Mucosa of descending colon (tissue), 3 donors: ENCODE results near the gene PPP1R18. TPM values are rescaled to one million over a fixed set of nuclear protein-coding genes. Genes with fewer than 3 reads are reported as not detected.
"Not testable (repeated sequence)": the region's sequence is repeated elsewhere in the genome, so short reads cannot be mapped to it uniquely, and the experiment has no call there.

Experiments used
- ATAC-seq: fragments of 200-7000 bp; cut with Tn5 transposase; one replicate; pipeline ENCODE4 v1.9.1; 2020; ENCODE audit warnings: mild to moderate bottlenecking, moderate library complexity
- DNase-seq, 3 donors: peaks; one replicate each; pipeline ENCODE4 v3.0.0-alpha.2; 2020
- H3K36me3 ChIP-seq: fragments of 200-600 bp; one replicate; pipeline ENCODE4 v1.8.0; 2021; ENCODE audit warnings: low read depth, mild to moderate bottlenecking
- H3K4me1 ChIP-seq: fragments of 200-600 bp; one replicate; pipeline ENCODE4 v1.8.0; 2021; ENCODE audit warnings: low read depth, mild to moderate bottlenecking
- H3K4me3 ChIP-seq: fragments of 200-600 bp; one replicate; pipeline ENCODE4 v1.8.0; 2021; ENCODE audit warnings: mild to moderate bottlenecking
- H3K9me3 ChIP-seq: fragments of 200-600 bp; one replicate; pipeline ENCODE4 v1.8.0; 2021; ENCODE audit warnings: mild to moderate bottlenecking
- intact Hi-C, 2 donors: fragments of 100-400 bp; cut with DNase I in 1 of 2; cut with micrococcal nuclease in 1 of 2; formaldehyde crosslinking; loops; one replicate each; pipeline versions ENCODE4 v1.11.0 to v1.11.1; 2022; cut with DNase I, micrococcal nuclease
- total RNA-seq, 3 donors: library from RNA; stranded (reverse); fragmentation: NEBNext Ultra II Directional in 2 of 3; extraction: Animal tissue kit (Norgen Biotek cat#: 25700) in 2 of 3; gene quantifications; one replicate each; pipeline versions ENCODE4 v1.2.1 to v1.2.4, GENCODE V29; 2021 to 2023
- TF ChIP-seq, protein P1 (sequence below): fragments of 200-600 bp; IDR thresholded peaks from one replicate; pipeline ENCODE4 v1.8.0; 2022; ENCODE audit warnings: antibody characterized with exemption, mild to moderate bottlenecking
- donor health status: DM: no; HTN: no; CAD: no; lungs with moderate emphysema.
- donor health status: DM: no; HTN: no; CAD: no.
- donor health status: DM: no; HTN: yes; CAD: no.

Gene PPP1R18
- total RNA-seq, 3 donors from 2014 or later = 8.6 to 55.1 (median 22.1) TPM

DNA sequence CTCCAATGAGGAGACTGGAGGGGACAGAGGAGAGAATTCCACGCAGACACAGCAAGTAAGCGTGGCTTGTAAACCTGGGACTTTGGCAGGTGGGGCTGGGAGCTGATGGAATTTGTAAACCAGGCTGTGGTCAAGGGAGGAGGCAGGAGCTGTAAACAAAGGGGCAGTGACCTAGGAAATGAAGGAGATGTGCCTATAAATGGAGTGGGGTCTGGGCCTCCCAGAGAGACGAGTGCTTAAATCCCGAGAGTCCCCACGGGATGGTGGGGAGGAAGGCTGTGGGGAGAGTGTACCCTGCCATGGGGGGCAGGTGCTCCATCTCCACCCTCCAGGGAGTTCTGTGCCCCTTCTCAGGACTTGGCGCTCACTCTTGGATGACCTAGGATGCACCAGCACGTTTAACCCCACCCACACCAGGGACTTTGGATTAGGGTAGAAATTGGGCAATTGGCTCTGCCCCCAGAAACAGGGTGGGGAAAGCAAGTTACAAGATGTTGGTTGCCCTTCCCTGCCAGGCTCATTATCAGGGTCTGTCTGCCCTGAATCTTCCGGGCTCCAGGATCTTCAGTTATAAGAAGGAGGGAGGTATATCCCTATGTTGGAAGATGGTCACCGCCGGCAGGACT lies 9.7 kb downstream of the PPP1R18 start:
- no peak overlapping the region for H3K4me3 ChIP-seq
- TF ChIP-seq, protein P1, sequence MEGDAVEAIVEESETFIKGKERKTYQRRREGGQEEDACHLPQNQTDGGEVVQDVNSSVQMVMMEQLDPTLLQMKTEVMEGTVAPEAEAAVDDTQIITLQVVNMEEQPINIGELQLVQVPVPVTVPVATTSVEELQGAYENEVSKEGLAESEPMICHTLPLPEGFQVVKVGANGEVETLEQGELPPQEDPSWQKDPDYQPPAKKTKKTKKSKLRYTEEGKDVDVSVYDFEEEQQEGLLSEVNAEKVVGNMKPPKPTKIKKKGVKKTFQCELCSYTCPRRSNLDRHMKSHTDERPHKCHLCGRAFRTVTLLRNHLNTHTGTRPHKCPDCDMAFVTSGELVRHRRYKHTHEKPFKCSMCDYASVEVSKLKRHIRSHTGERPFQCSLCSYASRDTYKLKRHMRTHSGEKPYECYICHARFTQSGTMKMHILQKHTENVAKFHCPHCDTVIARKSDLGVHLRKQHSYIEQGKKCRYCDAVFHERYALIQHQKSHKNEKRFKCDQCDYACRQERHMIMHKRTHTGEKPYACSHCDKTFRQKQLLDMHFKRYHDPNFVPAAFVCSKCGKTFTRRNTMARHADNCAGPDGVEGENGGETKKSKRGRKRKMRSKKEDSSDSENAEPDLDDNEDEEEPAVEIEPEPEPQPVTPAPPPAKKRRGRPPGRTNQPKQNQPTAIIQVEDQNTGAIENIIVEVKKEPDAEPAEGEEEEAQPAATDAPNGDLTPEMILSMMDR = no peak
- DNase-seq (peak in 1 of 3 donors; percentile 27), ATAC-seq (no peak)
- H3K9me3 ChIP-seq = no peaks in the 10 kb centered on the region
- intact Hi-C loops = no loop called here
- peaks cover 16% of the 10 kb centered on the region for H3K4me1 ChIP-seq
- H3K36me3 ChIP-seq = no peaks in the 10 kb centered on the region

DNA sequence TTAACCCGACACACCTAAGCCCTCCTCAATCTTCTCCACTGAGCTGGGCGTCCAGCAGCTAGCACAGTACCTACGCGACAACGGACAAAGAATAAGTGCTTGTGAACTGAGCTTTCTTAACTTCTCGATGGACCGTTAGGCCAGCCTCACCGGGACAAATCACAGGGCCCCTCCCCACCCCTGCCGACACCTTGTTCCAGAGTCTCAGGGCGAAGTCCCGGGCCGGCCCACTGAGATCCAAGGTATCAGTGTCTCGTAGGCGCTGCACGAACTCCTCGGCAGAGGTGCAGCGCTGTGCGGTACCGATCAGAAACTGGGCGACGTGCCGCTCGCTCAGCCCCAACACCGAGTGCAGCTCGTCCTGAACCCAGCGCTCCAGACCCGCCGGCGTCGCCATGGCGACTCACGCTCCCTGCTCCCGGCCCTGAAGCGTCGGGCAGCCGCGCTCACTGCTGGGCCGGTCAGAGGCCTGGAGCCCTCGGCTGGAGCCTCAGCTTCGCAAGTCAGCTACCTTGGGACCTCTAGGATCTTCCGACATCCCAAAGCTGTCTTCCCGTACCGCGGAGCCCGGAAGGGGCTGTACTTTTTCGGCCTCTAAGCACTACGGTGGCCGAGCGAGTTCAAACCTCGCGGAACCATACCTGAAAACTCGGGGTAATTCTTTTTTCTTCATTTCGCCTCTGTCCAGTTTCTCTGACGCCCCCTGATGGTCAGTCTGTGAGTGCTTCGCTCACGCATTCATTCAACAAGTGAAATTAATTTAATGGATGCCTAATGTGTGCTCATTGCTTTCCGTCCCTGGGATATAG lies 13.8 kb downstream of the PPP1R18 start, which contains the start of gene DHX16:
TSS of gene DHX16 (minus strand) at position 562 of the 809 bp plus-strand sequence. CDS start at position 397, 165 bp downstream.
- peaks cover 5% of the 10 kb centered on the region for H3K36me3 ChIP-seq
- TF ChIP-seq, protein P1 = peak; percentile 86
- H3K4me3 ChIP-seq = peak within 1 kb of the TSS; percentile 96
- H3K9me3 ChIP-seq = no peaks in the 10 kb centered on the region
- H3K4me1 ChIP-seq = peaks cover 9% of the 10 kb centered on the region
- peak; percentile 97 for ATAC-seq
- intact Hi-C loops = no loop called here
- peak; percentile 93 to 99 (median 95) for DNase-seq

DNA sequence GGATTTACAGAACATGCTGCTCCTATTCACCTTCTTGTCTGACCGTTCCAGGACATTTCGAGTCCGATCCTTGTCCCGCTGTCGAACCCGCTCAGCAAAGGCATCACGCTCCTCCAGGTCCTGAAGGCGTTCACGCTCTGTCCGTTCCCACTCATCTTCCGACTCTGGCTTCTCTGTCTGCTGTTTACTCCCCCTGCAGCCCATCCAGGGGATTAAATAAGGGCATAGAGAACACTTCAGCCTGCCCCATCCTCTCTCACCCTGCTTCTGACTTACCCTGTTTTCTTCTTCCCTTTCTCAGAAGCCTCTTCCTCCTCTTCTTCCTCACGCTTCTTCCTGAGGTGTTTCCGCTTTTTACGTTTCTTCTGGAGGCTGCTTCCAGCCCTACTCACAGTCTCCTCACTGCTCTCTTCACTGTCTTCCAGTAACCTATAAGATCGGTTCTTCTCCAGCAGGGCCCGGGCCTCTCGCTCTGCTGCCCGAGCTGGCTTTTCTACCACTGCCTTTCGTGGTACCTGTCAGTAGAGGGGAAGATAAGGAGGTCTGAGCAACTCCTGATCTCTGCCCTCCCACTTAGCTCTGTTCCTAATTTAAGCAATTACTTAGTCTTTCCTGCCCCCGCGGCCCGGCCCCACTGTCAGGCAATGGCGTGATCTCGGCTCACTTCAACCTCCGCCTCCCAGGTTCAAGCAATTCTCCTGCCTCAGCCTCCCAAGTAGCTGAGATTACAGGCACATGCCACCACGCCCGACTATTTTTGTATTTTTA lies 15.5 kb downstream of the PPP1R18 start:
- intact Hi-C loops = no loop called here
- Histone ChIP-seq H3K4me3 (no peak overlapping the region), H3K4me1 (peaks cover 9% of the 10 kb centered on the region), H3K36me3 (peaks cover 5% of the 10 kb centered on the region), H3K9me3 (no peaks in the 10 kb centered on the region)
- ATAC-seq = no peak
- TF ChIP-seq, protein P1 = no peak
- no peak for DNase-seq

DNA sequence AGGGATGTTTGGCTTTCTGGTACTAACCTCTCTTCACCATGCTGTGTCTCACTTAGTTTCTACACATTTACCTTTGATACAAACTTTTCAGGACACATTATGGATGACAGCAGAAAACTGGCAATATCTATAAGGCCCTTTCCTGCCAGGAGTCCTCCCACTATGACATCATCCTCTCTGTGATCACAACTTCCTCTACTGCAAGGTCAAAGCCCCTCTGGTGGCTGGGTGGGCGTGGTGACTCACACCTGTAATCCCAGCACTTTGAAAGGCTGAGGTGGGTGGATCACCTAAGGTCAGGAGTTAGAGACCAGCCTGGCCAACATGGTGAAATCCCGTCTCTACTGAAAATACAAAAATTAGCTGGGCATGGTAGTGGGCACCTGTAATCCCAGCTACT lies 20.1 kb downstream of the PPP1R18 start:
- ATAC-seq, intact Hi-C loops, DNase-seq, H3K4me3 ChIP-seq, H3K9me3 ChIP-seq, H3K4me1 ChIP-seq: not testable (repeated sequence)
- H3K36me3 ChIP-seq = peaks cover 21% of the 10 kb centered on the region

DNA sequence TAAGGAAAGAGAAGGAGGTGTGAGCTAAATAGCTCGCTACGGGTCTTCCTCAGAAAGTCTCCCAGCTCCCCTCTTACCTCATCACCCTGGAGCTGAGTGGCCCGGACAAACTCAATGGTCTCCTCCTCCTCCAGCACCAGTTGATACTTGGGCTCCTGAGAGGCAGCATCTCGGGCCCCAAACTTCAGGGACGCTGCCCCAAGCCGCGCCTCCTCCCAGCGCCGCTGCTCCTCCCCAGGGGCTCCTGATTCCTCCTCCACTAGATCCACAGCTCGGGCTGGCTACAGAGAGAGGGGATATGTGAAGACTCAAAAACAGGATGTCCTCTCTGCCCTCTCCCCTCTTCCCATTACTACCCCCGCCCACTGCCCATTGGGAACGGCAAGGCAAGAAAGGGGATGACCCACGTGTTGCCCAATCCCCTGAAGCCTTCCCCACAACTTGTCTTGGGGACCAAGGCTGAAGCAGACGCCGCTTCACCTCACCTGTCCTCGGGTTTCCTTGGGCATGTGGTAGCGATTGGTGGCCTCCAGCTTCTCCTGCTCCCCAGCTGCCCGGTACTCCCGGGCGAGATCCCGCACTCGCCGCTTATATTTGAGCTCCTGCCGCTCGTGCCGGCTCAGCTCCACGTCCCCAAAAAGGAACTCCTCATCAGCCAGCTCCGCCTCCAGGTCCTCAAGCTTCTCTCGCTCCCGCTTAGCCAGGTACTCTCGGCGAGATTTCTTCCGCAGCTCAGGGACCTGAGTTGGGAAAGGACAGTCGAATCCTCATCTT lies 21.3 kb downstream of the PPP1R18 start:
- Histone ChIP-seq H3K9me3 (no peaks in the 10 kb centered on the region), H3K36me3 (peaks cover 20% of the 10 kb centered on the region), H3K4me1 (no peaks in the 10 kb centered on the region), H3K4me3 (no peak overlapping the region)
- ATAC-seq = no peak
- DNase-seq = no peak
- intact Hi-C loops = no loop called here
- TF ChIP-seq, protein P1 = no peak

DNA sequence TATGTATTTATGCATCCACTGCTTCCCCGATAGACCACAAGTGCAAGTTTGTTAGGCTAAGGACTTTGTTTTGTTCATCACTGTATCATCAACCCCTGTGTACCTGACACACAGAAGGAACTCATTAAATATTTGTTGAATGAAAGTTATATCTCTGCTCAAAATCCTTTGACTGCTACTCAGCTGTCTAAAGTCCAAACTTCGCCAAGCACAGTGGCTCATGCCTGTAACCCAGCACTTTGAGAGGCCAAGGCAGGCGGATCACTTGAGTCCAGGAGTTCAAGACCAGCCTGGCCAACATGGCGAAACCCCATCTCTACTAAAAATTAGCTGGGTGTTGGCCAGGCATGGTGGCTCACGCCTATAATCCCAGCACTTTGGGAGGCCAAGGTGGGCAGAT lies 28.5 kb downstream of the PPP1R18 start:
- ATAC-seq, H3K9me3 ChIP-seq: not testable (repeated sequence)

More for the DNA sequence above, 28.5 kb downstream of the PPP1R18 start:
- H3K4me3 ChIP-seq, DNase-seq, H3K4me1 ChIP-seq, intact Hi-C loops: not testable (repeated sequence)
- H3K36me3 ChIP-seq = peaks cover 12% of the 10 kb centered on the region
